Measurements from ENCODE around the gene SLC13A2. TPM values are rescaled to one million over a fixed set of nuclear protein-coding genes. Genes with fewer than 3 reads are reported as not detected.

Gene SLC13A2
- total and polyA plus RNA-seq, 9 of the 15 experiments (the other 6 are each of a cell fraction or from before 2014, with no cell fraction given): 0.13 TPM; not detected in 8

- H3K9me3 ChIP-seq (replicated peaks; ENCODE audit: control insufficient read depth, insufficient read depth, low read depth, low read length): no peaks in the 10 kb centered on the region
- BruUV-seq (replicated peaks): no TSS peak
- H3K27me3 ChIP-seq (ENCODE audit: control insufficient read depth in 2 of 2, insufficient read depth in 2 of 2, low read length in 2 of 2): peaks cover 4 to 12% of the 10 kb centered on the region in 2 experiments; a peak in 4 of 5 replicates
- H2AFZ ChIP-seq (ENCODE audit: low read depth, low read length): no peak overlapping the region
- POLR2A ChIA-PET: interaction anchor here (0.6 to 1.0 kb wide), 2 partner anchors 27 to 144 kb away, joined by 3 to 4 read pairs; no protein-coding TSS in a partner anchor
- no peak overlapping the region for H3K4me3 ChIP-seq
- CTCF ChIA-PET (ENCODE audit: low intra/inter-chr PET ratio): no interaction called here
- H3K4me2 ChIP-seq (ENCODE audit: insufficient read depth, low read length): no peak overlapping the region
- DNase-seq (ENCODE audit: extremely low read depth in 1 of 4, low spot score in 3 of 4): no peak
- no peaks in the 10 kb centered on the region for H3K9me1 ChIP-seq (ENCODE audit: control insufficient read depth, insufficient read depth, low read length)
- 4% methylated on average over 6 of the region's 9 CpGs for WGBS (ENCODE audit: insufficient coverage, low coverage, missing lambda C conversion rate)
- H3K4me1 ChIP-seq (replicated peaks in 1 of 2; ENCODE audit: control insufficient read depth in 2 of 2, insufficient read depth in 2 of 2, low read length in 2 of 2): peaks cover 0 to 18% of the 10 kb centered on the region in 2 experiments; a peak in 2 of 5 replicates
- no peaks in the 10 kb centered on the region for H3K79me2 ChIP-seq (ENCODE audit: control insufficient read depth, insufficient read depth, low read length)
- H3K27ac ChIP-seq (ENCODE audit: extremely low read depth, low read depth, low read length): no peak overlapping the region
- peaks cover 5% of the 10 kb centered on the region; the same call in 1 of the 2 replicates for H4K20me1 ChIP-seq (replicated peaks; ENCODE audit: control insufficient read depth, insufficient read depth, low read length)
- intact Hi-C loops (cut with micrococcal nuclease) (no loop called here), in situ Hi-C loops (cut with MboI) (loop anchor here (5.0 kb wide), 1 partner anchor 37 kb away; no protein-coding TSS in a partner anchor)
- TF ChIP-seq ZNF589 (CRISPR knock-in tag; IDR thresholded peaks at IDR 0.05; ENCODE audit: low read depth) (no peak), ZNF431 (CRISPR knock-in tag; IDR thresholded peaks at IDR 0.05) (no peak), ZFPM2 (CRISPR knock-in tag; IDR thresholded peaks at IDR 0.05) (no peak), ZFP36 (IDR thresholded peaks at IDR 0.05; ENCODE audit: low read depth, low read length, partially characterized antibody) (peak; percentile 82), SMARCA5 (IDR thresholded peaks at IDR 0.05) (peak; percentile 78; the same call in 1 of the 2 replicates), NFATC3 (IDR thresholded peaks at IDR 0.05) (no peak), ZNF79 (CRISPR knock-in tag; IDR thresholded peaks at IDR 0.05; ENCODE audit: low read depth) (no peak), SMC3 (conservative IDR thresholded peaks at IDR 0.05; ENCODE audit: insufficient read depth, low read depth, low read length) (no peak), KDM1A (IDR thresholded peaks at IDR 0.05) (peak; percentile 71 to 77), ZNF212 (CRISPR knock-in tag; IDR thresholded peaks at IDR 0.05) (no peak), ZNF197 (CRISPR knock-in tag; IDR thresholded peaks at IDR 0.05; ENCODE audit: low read depth) (no peak), RCOR1 (IDR thresholded peaks at IDR 0.05; ENCODE audit: borderline replicate concordance in 1 of 2, low read depth in 2 of 2, low read length in 2 of 2) (0 out of 4 replicates have a peak, but pooled peaks of 1 of the 2 experiments have one; percentile 15), IRF2 (CRISPR knock-in tag; IDR thresholded peaks at IDR 0.05) (no peak), TCF7L2 (IDR thresholded peaks at IDR 0.05; ENCODE audit: low read depth, low read length) (no peak), ADNP (tag; IDR thresholded peaks at IDR 0.05) (0 out of 2 replicates have a peak, but pooled peaks have one; percentile 46), ZNF75A (CRISPR knock-in tag; IDR thresholded peaks at IDR 0.05) (no peak), FOS (IDR thresholded peaks at IDR 0.05; ENCODE audit: extremely low read depth, insufficient read length) (no peak), PTBP1 (IDR thresholded peaks at IDR 0.05; ENCODE audit: low read depth, low read length) (0 out of 2 replicates have a peak, but pooled peaks have one; percentile 41), HDAC2 (IDR thresholded peaks at IDR 0.05) (0 out of 2 replicates have a peak, but pooled peaks have one; percentile 51), EP300 (IDR thresholded peaks at IDR 0.05; ENCODE audit: low read length) (no peak), HMG20A (CRISPR knock-in tag; conservative IDR thresholded peaks at IDR 0.05) (no peak), RBM25 (IDR thresholded peaks at IDR 0.05; ENCODE audit: low read depth, low read length, severe bottlenecking) (peak; percentile 92), RBM15 (IDR thresholded peaks at IDR 0.05; ENCODE audit: insufficient read depth, low read length) (no peak), ETS2 (tag; IDR thresholded peaks at IDR 0.05; ENCODE audit: borderline replicate concordance, poor library complexity, severe bottlenecking) (no peak), BCOR (IDR thresholded peaks at IDR 0.05) (peak; percentile 94)
- no peak overlapping the region for H3K9ac ChIP-seq (ENCODE audit: insufficient read depth in 1 of 2, low read depth in 2 of 2, low read length in 2 of 2)
- no peak for ATAC-seq
- FAIRE-seq: no peak
- no peaks in the 10 kb centered on the region for H3K36me3 ChIP-seq (ENCODE audit: control insufficient read depth, insufficient read depth, low read length)
These were observed 26.4 kb downstream of the SLC13A2 start for GRCh38 chr17:28499684-28500357.
